Retinal pigment epithelial cell (primary cell): ENCODE results near the gene HINT3.

Source experiments
- DNase-seq: peaks from one replicate; pipeline ENCODE4 v3.0.0-alpha.2; 2010; ENCODE audit warnings: low read depth
- H3K4me3 ChIP-seq: 2 replicates; pipeline ENCODE4 v1.5.1; 2011; ENCODE audit warnings: mild to moderate bottlenecking, low read length, control low read depth, moderate library complexity
- CTCF ChIP-seq: conservative IDR thresholded peaks from 2 replicates; pipeline ENCODE4 v1.5.1; 2011; ENCODE audit warnings: low read depth, low read length, control low read depth, inconsistent platforms

HINT3 gene

DNA sequence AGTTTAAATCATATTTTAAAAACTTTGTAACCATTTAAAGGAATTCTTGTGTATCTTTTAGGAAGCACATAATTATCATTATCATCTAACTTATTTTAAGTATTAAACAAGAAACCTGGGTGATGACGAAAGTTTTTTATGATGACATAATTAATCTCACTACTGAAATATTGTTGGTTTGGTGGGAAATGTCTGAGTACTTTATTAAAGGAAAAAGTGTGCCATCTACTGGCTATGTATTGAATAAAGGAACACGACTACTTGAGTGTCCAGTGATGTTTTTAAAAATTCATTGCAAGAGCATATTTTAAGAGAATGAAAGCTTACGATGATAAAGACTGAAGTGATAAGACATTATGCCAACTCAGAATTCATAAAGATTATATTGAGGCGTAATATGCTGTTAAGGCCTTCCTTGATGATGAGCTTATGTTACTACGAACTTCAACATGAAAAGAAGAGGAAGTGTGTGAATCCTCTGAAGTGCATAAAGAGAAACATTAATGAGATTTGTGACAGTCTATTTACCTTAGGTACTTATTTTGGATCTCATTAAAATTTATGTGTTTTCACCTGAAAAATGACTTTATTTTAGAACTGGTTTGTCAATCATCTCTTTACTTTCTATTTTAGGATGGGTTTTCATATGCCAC is 17.8 kb downstream of the HINT3 start:
- no peak overlapping the region for H3K4me3 ChIP-seq
- DNase-seq, result no peak
- TF ChIP-seq CTCF, result peak; percentile 46

- no peak for TF ChIP-seq CTCF
- no peak overlapping the region for H3K4me3 ChIP-seq
- DNase-seq, result no peak
Measured at GRCh38 chr6:125979101-125979500, 22.5 kb downstream of the HINT3 start.

- TF ChIP-seq CTCF, result no peak
- no peak overlapping the region for H3K4me3 ChIP-seq
- DNase-seq, result no peak
Measured at GRCh38 chr6:125981571-125982185, 25.1 kb downstream of the HINT3 start.

GRCh38 chr6:125983246-125983945 is 26.8 kb downstream of the HINT3 start:
- no peak overlapping the region for H3K4me3 ChIP-seq
- DNase-seq, result peak; percentile 58
- no peak for TF ChIP-seq CTCF

GRCh38 chr6:125984311-125984710 is 27.7 kb downstream of the HINT3 start:
- no peak overlapping the region for H3K4me3 ChIP-seq
- DNase-seq, result no peak
- no peak for TF ChIP-seq CTCF

DNA sequence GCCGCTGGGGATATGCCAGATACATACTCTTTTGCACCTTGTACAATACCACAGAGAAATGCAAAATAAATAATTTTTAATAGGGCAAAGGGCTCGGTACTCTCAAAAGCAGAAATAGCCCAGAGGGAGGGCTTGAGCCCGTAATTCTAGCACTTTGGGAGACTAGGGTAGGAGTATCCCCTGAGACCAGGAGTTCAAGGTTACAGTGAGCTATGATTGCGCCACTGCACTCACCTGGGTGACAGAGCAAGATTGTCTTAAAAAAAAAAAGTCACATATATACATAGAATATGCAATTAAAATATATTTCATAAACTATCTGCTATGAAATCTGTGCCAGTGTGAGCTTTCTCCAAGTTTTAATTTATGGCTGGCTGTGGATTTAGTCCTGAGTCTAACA is 29.0 kb downstream of the HINT3 start:
- peak overlapping the region; percentile 97 for H3K4me3 ChIP-seq
- DNase-seq, result no peak
- no peak for TF ChIP-seq CTCF

GRCh38 chr6:125985979-125986300 is 29.4 kb downstream of the HINT3 start:
- DNase-seq, result no peak
- TF ChIP-seq CTCF, result no peak
- H3K4me3 ChIP-seq, result peak overlapping the region; percentile 97
